HG02970 (cell line): ENCODE results near the gene ROR1.

Experiments used
- ATAC-seq: cut with Tn5 transposase; IDR thresholded peaks from one replicate; pipeline ENCODE4 v1.9.1; 2021; ENCODE audit warnings: mild to moderate bottlenecking, moderate library complexity, moderate number of reproducible peaks; ENCODE audit not compliant: unreplicated experiment, low FRiP score

ROR1 gene

GRCh38 chr1:64150729-64151230, 377.0 kb downstream of the ROR1 start:
- no peak for ATAC-seq

DNA sequence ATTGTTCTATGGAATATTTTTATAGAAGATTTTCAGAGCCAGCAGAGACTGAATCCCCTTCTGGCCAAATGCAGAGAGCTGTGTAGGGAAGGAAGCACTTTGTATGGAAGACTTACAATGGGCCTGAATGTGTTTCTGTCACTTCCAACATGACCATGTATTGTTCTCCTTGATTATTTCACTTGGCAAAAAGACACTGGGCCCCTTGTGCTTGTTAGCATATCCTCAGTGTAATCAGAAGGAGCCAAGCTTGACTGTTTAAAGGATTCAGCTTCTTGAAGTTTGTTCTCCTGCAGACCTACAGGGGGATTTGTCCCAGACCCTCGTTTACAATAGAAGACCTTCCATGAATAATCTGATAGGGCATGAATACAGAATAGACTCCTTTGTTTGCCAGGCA, 381.5 kb downstream of the ROR1 start:
- no peak for ATAC-seq

- ATAC-seq: no peak
These were observed 387.6 kb downstream of the ROR1 start for GRCh38 chr1:64161357-64161941.

DNA sequence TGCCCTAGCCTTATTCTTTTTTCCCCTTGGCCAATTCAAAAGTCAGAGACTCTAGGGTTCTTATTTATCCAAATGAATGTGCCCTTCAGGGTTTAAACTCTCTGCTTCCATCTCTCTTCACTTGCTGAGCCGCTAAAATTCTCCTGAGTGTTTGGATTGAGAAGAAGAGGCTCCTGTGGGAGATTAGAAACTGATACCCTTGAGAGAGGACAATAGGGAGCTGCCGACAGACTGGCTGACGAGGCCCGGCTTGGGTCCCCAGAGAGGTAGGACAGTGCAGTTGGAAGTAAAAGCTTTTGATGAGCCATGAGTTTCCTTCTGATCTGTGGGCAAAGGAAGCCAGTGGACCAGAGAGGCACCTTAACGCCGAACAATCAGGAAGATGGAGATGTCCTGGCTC, 388.3 kb downstream of the ROR1 start:
- no peak for ATAC-seq

DNA sequence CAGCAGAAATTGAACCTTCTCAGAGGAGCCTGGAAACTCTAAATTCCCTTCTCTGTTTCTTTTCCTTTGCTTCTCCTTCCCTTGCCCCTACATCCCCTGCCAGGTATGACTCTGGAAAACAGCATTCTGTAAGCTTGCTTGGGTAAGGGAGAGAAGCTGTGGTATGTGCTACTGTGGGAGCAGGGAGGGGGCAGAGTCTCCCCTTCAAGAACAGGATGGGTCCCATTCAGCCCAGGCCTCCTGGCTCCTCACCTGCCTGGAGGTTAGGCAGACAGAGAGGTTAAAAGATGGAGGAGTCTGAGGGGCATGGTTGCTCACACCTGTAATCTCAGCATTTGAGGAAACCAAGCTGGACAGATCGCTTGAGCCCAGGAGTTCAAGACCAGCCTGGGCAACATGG, 389.0 kb downstream of the ROR1 start:
- ATAC-seq: no peak

DNA sequence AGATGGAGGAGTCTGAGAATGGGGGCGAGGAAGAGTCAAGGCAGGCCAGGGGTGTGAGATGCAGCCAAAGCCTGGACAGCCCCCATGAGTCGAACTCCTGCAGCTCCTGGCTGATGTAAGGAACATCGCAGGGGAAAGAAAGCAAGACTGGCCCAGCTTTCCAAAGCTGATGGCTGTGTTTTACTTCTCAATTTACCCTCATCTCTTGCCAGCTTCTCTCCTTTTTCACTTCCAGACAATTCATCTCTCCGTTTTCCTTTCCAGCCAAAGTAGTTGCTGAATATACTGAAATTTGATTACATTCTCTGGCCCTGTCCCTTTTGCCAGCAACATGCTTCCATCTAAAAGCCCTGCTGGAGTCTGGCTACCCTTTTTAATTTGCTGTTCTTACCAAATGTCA, 389.6 kb downstream of the ROR1 start:
- no peak for ATAC-seq

GRCh38 chr1:64163970-64164369, 390.2 kb downstream of the ROR1 start:
- ATAC-seq: no peak

DNA sequence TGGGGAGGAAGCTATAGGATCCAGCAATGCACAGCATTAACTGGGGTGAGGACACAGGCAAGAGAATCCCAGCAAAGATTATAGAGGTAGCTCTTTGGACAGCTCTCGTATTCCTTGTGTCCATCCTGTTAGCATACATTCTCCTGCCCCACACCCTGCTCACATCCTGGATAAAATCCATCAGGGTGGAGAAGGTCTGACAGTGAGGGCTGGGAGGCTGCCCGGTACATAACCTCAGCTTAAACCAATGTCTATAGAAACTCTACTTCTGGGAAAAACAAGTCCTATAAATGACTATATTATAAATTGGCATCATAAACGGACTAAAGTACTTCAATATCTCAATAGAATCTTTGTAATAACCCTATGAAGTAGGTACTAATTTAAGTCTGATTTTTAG, 392.8 kb downstream of the ROR1 start:
- no peak for ATAC-seq

DNA sequence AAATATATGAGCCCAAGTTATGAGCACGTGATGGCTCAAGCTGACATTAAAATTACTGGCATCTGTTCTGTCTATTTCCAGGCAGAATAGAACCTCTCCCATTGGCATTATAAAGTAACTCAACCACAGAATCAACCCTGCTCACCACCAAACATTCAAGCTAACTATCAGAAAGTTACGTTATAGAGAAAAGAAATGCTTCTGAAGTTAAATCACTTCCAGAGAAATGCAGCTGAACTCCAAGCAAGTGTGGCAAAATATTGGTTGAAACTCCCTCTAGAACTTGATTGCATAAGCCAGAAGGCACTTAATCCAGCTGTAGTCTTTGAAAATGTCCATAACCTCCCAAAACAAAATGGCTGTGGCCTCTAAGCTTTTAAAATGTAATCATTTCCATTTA, 393.4 kb downstream of the ROR1 start:
- no peak for ATAC-seq

DNA sequence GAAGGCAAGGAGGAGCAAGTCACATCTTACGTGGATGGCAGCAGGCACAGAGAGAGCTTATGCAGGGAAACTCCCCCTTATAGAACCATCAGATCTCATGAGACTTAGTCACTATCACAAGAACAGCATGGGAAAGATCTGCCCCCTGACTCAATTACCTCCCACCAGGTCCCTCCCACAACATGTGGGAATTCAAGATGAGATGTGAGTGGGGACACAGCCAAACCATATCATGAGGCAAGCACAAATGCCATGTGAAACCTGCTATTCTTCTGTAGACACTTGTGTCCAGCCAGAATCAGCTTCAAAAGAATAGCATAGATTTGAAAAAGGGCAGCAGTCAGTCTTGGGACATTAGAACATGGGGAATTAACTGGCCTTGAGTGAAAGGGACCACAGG, 397.4 kb downstream of the ROR1 start:
- ATAC-seq: no peak

- ATAC-seq: peak; percentile 57
These were observed 398.0 kb downstream of the ROR1 start for GRCh38 chr1:64171797-64172281.

GRCh38 chr1:64172458-64172983, 398.7 kb downstream of the ROR1 start:
- ATAC-seq: no peak

GRCh38 chr1:64173336-64173940, 399.6 kb downstream of the ROR1 start:
- ATAC-seq: no peak

DNA sequence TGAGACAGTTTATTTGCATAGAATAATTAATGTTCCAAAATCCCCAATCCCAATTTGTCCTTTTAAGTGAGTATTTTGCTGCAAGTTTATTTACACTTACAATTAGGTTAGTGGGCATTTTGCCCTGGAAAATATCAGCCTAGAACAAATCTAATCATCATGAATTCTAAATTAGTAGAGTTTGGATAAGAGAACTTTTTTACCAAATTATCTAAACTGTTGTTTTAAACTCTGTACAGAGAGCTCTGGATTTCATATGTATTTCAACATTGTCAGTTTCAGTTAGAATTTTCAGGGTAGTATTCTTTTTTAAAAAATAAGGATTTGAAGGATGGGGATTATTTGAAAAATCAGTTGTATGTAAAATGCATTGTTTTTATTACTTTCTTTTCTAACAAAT, 401.8 kb downstream of the ROR1 start:
- ATAC-seq: no peak

GRCh38 chr1:64176659-64177058, 402.8 kb downstream of the ROR1 start:
- no peak for ATAC-seq

DNA sequence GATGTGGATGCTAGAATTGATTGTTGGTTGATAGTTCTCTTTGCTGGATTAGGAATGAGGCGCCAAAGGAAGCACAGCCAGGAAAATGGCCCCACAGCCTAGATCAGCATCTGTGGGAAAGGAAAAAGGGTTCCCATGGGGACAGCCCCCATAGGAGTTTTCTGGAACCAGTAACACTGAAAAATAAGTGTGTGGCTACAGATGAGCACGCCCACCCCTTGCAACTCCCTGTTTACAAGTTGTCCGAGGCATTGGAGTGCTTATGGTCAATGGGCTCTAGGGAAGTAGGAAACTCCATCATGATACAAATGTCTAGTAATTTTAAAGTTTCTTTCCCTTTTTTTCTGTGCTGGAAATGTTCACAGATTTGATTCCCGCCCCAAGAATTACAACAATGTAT, 405.8 kb downstream of the ROR1 start:
- no peak for ATAC-seq

GRCh38 chr1:64182207-64182606, 408.4 kb downstream of the ROR1 start:
- ATAC-seq: no peak

DNA sequence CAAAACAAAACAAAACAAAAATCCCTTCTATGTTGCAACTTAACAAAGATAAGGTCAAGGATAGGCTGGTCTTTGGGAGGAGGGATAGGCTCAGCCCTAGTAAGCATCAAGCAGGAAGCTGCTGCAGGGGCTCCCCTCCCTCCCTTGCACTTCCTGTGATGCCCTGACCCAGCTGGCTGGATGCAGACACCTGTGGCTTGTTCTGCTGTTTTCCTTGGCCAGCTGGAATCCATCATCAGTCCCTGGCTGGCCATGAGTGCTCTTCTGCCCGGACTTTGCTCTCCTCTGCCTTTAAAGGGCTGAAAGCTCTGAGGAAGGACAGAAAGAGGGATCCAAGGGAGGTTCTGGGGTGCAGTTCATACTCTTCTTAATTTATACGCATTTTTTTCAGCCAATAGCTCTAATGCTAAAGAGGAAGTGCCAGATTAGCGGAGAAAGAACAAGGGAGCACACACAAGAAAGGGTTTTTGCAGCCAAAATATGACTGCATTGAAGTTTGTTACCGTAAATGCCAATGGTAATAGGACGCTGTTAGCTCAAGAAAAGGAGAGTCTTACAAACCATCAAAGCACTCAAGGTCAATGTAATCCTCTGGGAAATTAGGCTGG, 409.7 kb downstream of the ROR1 start:
- no peak for ATAC-seq

DNA sequence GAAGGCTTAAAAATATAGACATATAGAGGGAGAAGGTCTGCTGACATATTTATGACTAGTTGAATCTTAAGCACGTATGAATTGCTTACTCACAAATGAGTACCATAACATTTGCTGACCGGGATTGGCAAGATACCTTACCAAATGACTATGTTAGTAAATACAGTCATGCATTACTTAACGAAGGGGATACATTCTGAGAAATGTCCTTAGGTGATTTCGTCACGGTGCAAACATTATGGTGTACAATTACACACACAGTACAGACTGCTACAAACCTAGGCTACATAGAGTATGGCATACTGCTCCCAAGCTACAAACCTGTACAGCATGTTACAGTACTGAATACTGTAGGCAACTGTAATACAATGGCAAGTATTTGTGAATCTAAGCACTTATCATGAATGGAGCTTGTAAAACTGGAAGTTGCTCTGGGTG, 410.2 kb downstream of the ROR1 start:
- no peak for ATAC-seq

DNA sequence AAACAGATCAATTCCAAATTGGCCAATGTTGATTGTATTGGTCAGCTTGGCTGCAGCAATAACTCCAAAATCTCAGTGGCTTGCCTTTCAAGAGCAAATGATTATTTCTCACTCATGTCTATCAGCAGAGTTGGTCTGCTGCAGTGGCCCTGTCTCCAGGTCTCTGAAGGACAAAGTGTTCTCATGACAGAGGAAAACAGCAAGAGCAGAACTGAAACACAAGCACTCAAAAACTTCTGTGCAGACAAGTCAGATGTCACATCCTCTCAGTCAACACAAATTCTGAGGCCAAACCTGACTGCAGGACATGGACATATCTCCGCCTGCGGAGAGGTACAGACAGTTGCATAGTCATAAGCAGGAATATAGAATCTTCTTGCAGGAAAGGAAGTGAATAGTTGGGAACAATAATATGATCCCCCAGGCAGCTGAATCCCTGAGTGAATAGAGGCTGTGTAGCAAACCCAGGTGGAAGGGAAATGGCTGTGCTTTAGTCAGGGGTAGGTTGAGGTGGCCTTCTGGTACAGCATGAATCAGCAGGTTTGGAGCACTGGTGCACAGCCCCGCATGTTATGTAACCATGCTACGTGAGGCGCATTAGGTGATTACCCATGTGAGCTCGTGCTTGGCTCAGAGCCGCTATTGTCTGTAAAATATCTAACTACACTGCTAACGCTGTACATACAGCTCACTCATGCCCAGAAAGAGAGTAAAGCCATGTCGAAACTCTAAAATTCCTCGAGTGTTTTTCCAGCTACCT, 412.5 kb downstream of the ROR1 start:
- no peak for ATAC-seq

GRCh38 chr1:64186898-64187280, 413.1 kb downstream of the ROR1 start:
- no peak for ATAC-seq
